H9 (cell line): ENCODE data around the gene EFTUD2. TPM values are rescaled to one million over a fixed set of nuclear protein-coding genes. Genes with fewer than 3 reads are reported as not detected.

Experiments used
- DNase-seq: peaks from one replicate; pipeline ENCODE4 v3.0.0-alpha.2; 2017
- H2AFZ ChIP-seq: one replicate; pipeline ENCODE4 v1.6.1; 2013; ENCODE audit warnings: mild to moderate bottlenecking, low read length, control low read depth, moderate library complexity
- H2AK5ac ChIP-seq: 2 replicates; pipeline ENCODE4 v1.6.1; 2013; ENCODE audit warnings: low read length, control low read depth, mixed read lengths; ENCODE audit not compliant: insufficient read length
- H2BK120ac ChIP-seq: one replicate; pipeline ENCODE4 v1.6.1; 2013; ENCODE audit warnings: low read depth, mild to moderate bottlenecking, low read length, control low read depth, inconsistent platforms; ENCODE audit not compliant: poor library complexity, severe bottlenecking
- H2BK12ac ChIP-seq: 2 replicates; pipeline ENCODE4 v1.6.1; 2013; ENCODE audit warnings: low read length, control low read depth, mixed read lengths, low read depth; ENCODE audit not compliant: insufficient read length
- H2BK15ac ChIP-seq: 2 replicates; pipeline ENCODE4 v1.6.1; 2013; ENCODE audit warnings: low read depth, low read length, control low read depth
- H2BK20ac ChIP-seq: one replicate; pipeline ENCODE4 v1.6.1; 2013; ENCODE audit warnings: low read depth, mild to moderate bottlenecking, low read length, control low read depth, inconsistent platforms; ENCODE audit not compliant: poor library complexity, severe bottlenecking
- H2BK5ac ChIP-seq: 2 replicates; pipeline ENCODE4 v1.6.1; 2013; ENCODE audit warnings: low read length, control low read depth, mixed read lengths; ENCODE audit not compliant: insufficient read length
- H3K14ac ChIP-seq: 2 replicates; pipeline ENCODE4 v1.6.1; 2013; ENCODE audit warnings: low read length, control low read depth; ENCODE audit not compliant: insufficient read depth
- H3K18ac ChIP-seq: 2 replicates; pipeline ENCODE4 v1.6.1; 2013; ENCODE audit warnings: low read depth, mild to moderate bottlenecking, mixed read lengths, low read length, control low read depth; ENCODE audit not compliant: insufficient read length
- H3K23ac ChIP-seq: 2 replicates; pipeline ENCODE4 v1.6.1; 2013; ENCODE audit warnings: low read length, control low read depth, mixed read lengths, low read depth; ENCODE audit not compliant: insufficient read length
- H3K23me2 ChIP-seq: 2 replicates; pipeline ENCODE4 v1.6.1; 2013; ENCODE audit warnings: low read depth, mild to moderate bottlenecking, mixed read lengths, low read length, control low read depth; ENCODE audit not compliant: insufficient read length, poor library complexity, severe bottlenecking
- H3K27ac ChIP-seq: 2 replicates; pipeline ENCODE4 v1.5.1; 2013; ENCODE audit warnings: low read length, control low read depth, mixed read lengths, low read depth; ENCODE audit not compliant: insufficient read length
- H3K27me3 ChIP-seq: 2 replicates; pipeline ENCODE4 v1.6.1; 2013; ENCODE audit warnings: low read length, control low read depth, inconsistent platforms; ENCODE audit not compliant: insufficient read depth
- H3K4ac ChIP-seq: 2 replicates; pipeline ENCODE4 v1.6.1; 2013; ENCODE audit warnings: low read depth, mild to moderate bottlenecking, control low read depth, inconsistent platforms, low read length, moderate library complexity
- H3K4me1 ChIP-seq: 2 replicates; pipeline ENCODE4 v1.6.1; 2013; ENCODE audit warnings: low read length, control low read depth, inconsistent platforms; ENCODE audit not compliant: insufficient read depth
- H3K4me2 ChIP-seq: 2 replicates; pipeline ENCODE4 v1.6.1; 2013; ENCODE audit warnings: low read length, control low read depth, mixed read lengths; ENCODE audit not compliant: insufficient read length, insufficient read depth
- H3K56ac ChIP-seq: 2 replicates; pipeline ENCODE4 v1.6.1; 2013; ENCODE audit warnings: low read depth, mild to moderate bottlenecking, mixed read lengths, low read length, control low read depth; ENCODE audit not compliant: insufficient read length
- H3K79me1 ChIP-seq: 2 replicates; pipeline ENCODE4 v1.6.1; 2013; ENCODE audit warnings: low read depth, mild to moderate bottlenecking, moderate library complexity, low read length, control low read depth, inconsistent platforms; ENCODE audit not compliant: insufficient read depth, poor library complexity, severe bottlenecking
- H3K79me2 ChIP-seq: 2 replicates; pipeline ENCODE4 v1.6.1; 2013; ENCODE audit warnings: low read length, control low read depth, inconsistent platforms; ENCODE audit not compliant: insufficient read depth
- H3K9ac ChIP-seq: 2 replicates; pipeline ENCODE4 v1.6.1; 2013; ENCODE audit warnings: low read length, control low read depth, mixed read lengths; ENCODE audit not compliant: insufficient read length; ENCODE audit errors: extremely low read depth
- H3K9me3 ChIP-seq: one replicate; pipeline ENCODE4 v1.6.1; 2013; ENCODE audit warnings: low read depth, low read length, inconsistent platforms; ENCODE audit not compliant: control insufficient read depth
- H3T11ph ChIP-seq: one replicate; pipeline ENCODE4 v1.6.1; 2013; ENCODE audit warnings: mild to moderate bottlenecking, low read length, control low read depth, inconsistent platforms
- H4K20me1 ChIP-seq: one replicate; pipeline ENCODE4 v1.6.1; 2013; ENCODE audit not compliant: control insufficient read depth, insufficient read length, insufficient read depth
- H4K5ac ChIP-seq: 2 replicates; pipeline ENCODE4 v1.6.1; 2013; ENCODE audit warnings: low read depth, mild to moderate bottlenecking, mixed read lengths, low read length, control low read depth; ENCODE audit not compliant: insufficient read length
- H4K8ac ChIP-seq: replicated peaks from 2 replicates; pipeline ENCODE4 v1.6.1; 2013; ENCODE audit warnings: low read length, control low read depth, mixed read lengths, low read depth; ENCODE audit not compliant: insufficient read length
- H4K91ac ChIP-seq: 2 replicates; pipeline ENCODE4 v1.6.1; 2013; ENCODE audit warnings: low read depth, mild to moderate bottlenecking, moderate library complexity, mixed read lengths, low read length, control low read depth; ENCODE audit not compliant: insufficient read length
- H3K27ac Mint-ChIP-seq, 3 experiments: 2 replicates in 2 of 3; 3 replicates in 1 of 3; pipeline ENCODE4 v1.8.0; 2020 to 2021; ENCODE audit warnings: mixed read lengths in 3 of 3, mild to moderate bottlenecking in 1 of 3, moderate library complexity in 1 of 3
- H3K27me3 Mint-ChIP-seq: 2 replicates; pipeline ENCODE4 v1.8.0; 2021; ENCODE audit warnings: low read depth, mild to moderate bottlenecking, moderate library complexity, mixed read lengths
- H3K36me3 Mint-ChIP-seq, 3 experiments: 2 replicates in 2 of 3; 3 replicates in 1 of 3; pipeline ENCODE4 v1.8.0; 2020 to 2021; ENCODE audit warnings: low read depth in 3 of 3, mixed read lengths in 3 of 3; ENCODE audit not compliant: insufficient read depth in 1 of 3
- H3K4me1 Mint-ChIP-seq, 2 experiments: 2 replicates each; pipeline ENCODE4 v1.8.0; 2020; ENCODE audit warnings: mixed read lengths in 2 of 2
- H3K4me3 Mint-ChIP-seq, 2 experiments: 2 replicates in 1 of 2; 3 replicates in 1 of 2; pipeline ENCODE4 v1.8.0; 2020 to 2021; ENCODE audit warnings: mild to moderate bottlenecking in 2 of 2, mixed read lengths in 2 of 2, moderate library complexity in 1 of 2
- H3K9me3 Mint-ChIP-seq, 2 experiments: 2 replicates in 1 of 2; 3 replicates in 1 of 2; pipeline ENCODE4 v1.8.0; 2020; ENCODE audit warnings: mild to moderate bottlenecking in 2 of 2, mixed read lengths in 2 of 2, moderate library complexity in 1 of 2
- WGBS: extraction: QIAGEN DNeasy Blood & Tissue Kit; methylation state at CpG from one replicate; pipeline ENCODE4 v1.1.7; 2013; ENCODE audit warnings: missing lambda C conversion rate, low lambda C conversion rate, mixed read lengths; ENCODE audit not compliant: insufficient read length; ENCODE audit errors: extremely low coverage; 5-methylcytosine and 5-hydroxymethylcytosine counted together
- total RNA-seq: library from RNA; stranded (reverse); gene quantifications from 2 replicates; pipeline ENCODE4 v1.2.1, GENCODE V29; 2021
- TF ChIP-seq, protein P1 (sequence below): fragments of 200-600 bp; sonication (generic); conservative IDR thresholded peaks from 3 replicates; pipeline ENCODE4 v1.8.0; 2021; ENCODE audit warnings: antibody characterized with exemption, mild to moderate bottlenecking

The EFTUD2 gene
- total RNA-seq, 1 experiment from 2014 or later = 150 TPM

DNA sequence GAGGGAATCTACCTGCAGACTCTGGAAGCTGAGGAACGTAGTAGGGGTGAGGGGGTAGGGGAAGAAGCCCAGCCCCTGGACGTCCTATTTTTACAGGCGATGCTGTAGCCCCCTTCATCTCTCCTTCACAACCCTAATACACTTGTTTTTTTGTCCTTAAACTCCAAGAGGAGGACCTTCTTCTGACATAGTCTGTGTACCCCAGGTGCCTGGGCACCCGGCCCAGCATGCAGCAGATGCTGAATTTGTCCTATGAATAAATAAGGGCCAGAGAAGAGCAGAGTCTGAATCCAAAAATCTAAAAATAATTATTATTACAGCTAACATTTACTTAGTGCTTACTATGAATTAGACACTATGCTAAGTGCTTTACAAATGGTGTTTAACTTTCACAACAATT is 43.2 kb upstream of the EFTUD2 start:
- H4K91ac ChIP-seq = no peak overlapping the region
- no peak overlapping the region for H2BK20ac ChIP-seq
- H4K5ac ChIP-seq = no peak overlapping the region
- H3K23ac ChIP-seq = no peak overlapping the region
- no peaks in the 10 kb centered on the region for H3K27me3 Mint-ChIP-seq
- H2AFZ ChIP-seq = no peak overlapping the region
- no peak overlapping the region for H3K9ac ChIP-seq
- H3K18ac ChIP-seq = no peak overlapping the region
- H3K4ac ChIP-seq = no peak overlapping the region
- H3K4me1 ChIP-seq = peaks cover 2% of the 10 kb centered on the region
- no peak overlapping the region for H3K56ac ChIP-seq
- H3K4me2 ChIP-seq = no peak overlapping the region
- H3K4me3 Mint-ChIP-seq = no peak overlapping the region
- H4K8ac ChIP-seq = no peak overlapping the region
- H2BK120ac ChIP-seq = no peak overlapping the region
- no peak overlapping the region for H3T11ph ChIP-seq
- H3K27ac Mint-ChIP-seq = no peak overlapping the region
- WGBS = no CpG with 5 or more reads among the region's 4 CpGs
- H3K27me3 ChIP-seq = no peaks in the 10 kb centered on the region
- H3K4me1 Mint-ChIP-seq = peaks cover 24 to 29% of the 10 kb centered on the region in 2 experiments
- H3K23me2 ChIP-seq = no peaks in the 10 kb centered on the region
- H2BK15ac ChIP-seq = no peak overlapping the region
- peaks cover 16% of the 10 kb centered on the region; the same call in 1 of the 2 replicates for H3K79me2 ChIP-seq
- TF ChIP-seq, protein P1, sequence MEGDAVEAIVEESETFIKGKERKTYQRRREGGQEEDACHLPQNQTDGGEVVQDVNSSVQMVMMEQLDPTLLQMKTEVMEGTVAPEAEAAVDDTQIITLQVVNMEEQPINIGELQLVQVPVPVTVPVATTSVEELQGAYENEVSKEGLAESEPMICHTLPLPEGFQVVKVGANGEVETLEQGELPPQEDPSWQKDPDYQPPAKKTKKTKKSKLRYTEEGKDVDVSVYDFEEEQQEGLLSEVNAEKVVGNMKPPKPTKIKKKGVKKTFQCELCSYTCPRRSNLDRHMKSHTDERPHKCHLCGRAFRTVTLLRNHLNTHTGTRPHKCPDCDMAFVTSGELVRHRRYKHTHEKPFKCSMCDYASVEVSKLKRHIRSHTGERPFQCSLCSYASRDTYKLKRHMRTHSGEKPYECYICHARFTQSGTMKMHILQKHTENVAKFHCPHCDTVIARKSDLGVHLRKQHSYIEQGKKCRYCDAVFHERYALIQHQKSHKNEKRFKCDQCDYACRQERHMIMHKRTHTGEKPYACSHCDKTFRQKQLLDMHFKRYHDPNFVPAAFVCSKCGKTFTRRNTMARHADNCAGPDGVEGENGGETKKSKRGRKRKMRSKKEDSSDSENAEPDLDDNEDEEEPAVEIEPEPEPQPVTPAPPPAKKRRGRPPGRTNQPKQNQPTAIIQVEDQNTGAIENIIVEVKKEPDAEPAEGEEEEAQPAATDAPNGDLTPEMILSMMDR = no peak
- H4K20me1 ChIP-seq = no peaks in the 10 kb centered on the region
- H2BK12ac ChIP-seq = no peak overlapping the region
- H3K9me3 ChIP-seq = no peaks in the 10 kb centered on the region
- H3K27ac ChIP-seq = no peak overlapping the region
- H3K36me3 Mint-ChIP-seq = peaks cover 22 to 49% (median 39%) of the 10 kb centered on the region in 3 experiments
- no peak overlapping the region for H2AK5ac ChIP-seq
- H3K9me3 Mint-ChIP-seq = peaks cover 0 to 5% of the 10 kb centered on the region in 2 experiments; a peak in 1 of 5 replicates
- H3K14ac ChIP-seq = no peak overlapping the region
- H3K79me1 ChIP-seq = peaks cover 6% of the 10 kb centered on the region
- H2BK5ac ChIP-seq = no peak overlapping the region
- DNase-seq = no peak
